NCI-H187 treated with DMSO at 0.1 percent for 48 hours (cell line): ENCODE data around the gene ANKRD60.

ENCODE experiments used
- DNase-seq: peaks from one replicate; lab custom pipeline; 2025; lab: John Stamatoyannopoulos, UW

ANKRD60 gene

DNA sequence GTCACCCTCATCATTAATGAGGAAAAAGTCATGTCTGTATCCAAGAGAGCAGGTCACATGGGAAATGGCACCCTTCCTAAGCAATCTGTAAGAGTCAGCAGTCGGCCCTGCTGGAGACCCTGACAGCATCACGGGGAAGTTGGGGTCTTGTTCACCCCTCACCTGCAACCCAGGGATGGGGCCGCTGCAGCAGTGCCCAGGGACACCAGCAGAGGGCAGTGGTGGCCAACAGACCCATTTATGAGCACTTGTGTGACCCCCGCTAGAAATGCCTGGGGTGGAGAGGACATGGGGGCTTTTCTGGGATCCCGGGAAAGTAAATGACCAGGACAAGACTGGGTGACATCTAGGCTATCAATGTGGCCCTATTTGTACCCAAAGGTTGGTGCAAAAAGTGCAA is 35.9 kb downstream of the ANKRD60 start:
- no peak for DNase-seq

DNA sequence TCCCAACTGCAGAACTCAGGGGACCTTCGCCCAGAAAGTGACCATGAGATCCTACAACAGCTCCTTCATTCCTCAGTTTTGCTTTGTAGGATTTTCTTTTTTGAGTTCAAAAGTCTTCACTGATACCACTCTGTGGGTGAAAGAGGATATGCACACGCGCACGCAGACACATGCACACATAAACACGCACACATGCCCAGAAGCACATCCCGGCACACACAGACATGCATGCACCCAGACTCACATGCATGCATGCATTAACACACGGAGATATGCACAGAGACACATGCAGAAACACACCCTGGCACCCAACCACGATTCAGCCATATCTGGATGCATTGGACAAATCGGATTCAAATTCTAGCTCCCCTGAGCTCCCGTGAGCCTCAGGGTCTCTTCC is 36.4 kb downstream of the ANKRD60 start:
- DNase-seq = no peak

DNA sequence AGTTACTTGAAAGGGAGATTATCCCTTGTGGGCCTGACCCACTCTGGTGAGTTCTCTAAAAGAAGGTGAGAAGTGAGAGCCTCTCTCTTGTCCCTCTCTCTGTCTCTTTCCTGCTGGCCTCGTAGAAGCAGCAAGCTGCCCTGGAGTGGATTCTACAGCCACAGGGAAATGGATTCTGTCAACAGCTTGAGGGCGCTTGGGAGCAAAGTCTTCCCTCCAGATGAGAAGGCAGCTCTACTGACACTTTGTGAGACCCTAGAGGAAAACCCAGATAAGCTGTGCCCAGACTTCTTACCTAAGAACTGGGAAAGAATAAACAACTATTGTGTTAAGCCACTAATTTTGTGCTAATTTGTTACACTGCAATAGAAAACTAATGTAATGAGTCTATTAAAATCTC is 39.9 kb downstream of the ANKRD60 start:
- no peak for DNase-seq

DNA sequence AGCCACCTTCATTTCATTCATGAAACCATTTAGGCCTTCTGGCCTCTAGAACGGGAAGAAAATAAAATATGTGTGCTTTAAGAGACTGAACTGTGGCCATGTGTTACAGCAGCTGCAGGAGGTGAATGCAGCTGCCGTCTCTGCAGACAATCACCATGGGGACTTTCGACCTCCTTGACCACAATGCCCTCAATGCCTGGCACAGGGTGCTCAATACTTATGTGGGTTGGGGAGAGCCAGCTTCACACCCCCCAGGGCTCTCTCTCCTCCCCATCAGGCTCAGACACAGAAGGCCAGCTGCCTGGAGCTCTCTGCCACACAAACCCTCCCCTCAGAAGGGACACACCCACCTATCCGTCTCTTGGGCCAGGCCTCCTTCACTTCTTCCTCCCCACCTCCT is 43.5 kb downstream of the ANKRD60 start:
- no peak for DNase-seq

DNA sequence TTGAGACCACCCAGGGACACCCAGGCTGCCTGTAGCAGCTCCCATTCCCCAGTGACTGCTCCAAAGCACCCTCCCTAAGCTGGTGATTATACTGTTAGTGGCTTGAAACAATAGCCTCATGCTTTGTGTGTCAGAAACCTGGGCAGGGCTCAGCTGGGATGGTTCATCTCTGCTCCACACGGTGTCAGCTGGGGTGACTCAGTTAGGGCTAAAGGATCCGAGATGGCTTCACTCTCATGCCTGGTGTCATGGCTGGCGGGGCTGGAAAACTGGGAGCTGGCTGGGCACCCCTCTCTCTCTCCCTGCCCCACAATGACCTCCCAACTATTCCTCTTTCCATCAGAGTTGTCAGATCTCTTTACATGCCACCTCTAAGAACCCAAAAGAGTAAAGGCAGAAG is 44.4 kb downstream of the ANKRD60 start:
- DNase-seq = no peak

DNA sequence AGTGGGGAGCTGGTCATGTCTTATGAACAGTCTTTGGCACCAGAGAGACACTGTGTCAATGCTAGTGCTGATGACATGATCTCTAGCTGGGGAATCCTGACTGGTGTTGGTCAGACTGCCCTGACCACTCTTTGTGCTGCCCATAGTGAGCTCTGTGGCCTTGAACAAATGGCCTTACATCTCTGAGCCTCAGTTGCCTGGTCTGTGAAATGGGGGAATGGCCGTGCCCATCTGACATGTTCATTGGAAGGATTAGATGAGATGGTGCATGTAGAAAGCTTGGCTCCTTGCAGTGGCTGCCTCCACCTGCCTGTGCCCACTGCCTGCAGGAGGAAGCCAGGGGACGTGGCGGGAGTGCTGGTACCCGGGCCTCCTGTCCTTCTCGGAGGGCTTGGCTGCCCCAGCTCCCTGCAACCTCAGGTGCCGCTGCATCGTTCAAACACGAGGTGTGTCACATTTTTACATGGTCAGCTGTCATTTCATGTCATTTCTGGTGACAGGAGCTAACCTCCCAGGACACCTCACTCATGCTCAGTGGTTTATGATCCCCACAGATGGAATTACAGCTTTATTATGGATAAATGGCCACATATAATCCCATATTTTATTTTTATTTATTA is 45.8 kb downstream of the ANKRD60 start:
- no peak for DNase-seq

DNA sequence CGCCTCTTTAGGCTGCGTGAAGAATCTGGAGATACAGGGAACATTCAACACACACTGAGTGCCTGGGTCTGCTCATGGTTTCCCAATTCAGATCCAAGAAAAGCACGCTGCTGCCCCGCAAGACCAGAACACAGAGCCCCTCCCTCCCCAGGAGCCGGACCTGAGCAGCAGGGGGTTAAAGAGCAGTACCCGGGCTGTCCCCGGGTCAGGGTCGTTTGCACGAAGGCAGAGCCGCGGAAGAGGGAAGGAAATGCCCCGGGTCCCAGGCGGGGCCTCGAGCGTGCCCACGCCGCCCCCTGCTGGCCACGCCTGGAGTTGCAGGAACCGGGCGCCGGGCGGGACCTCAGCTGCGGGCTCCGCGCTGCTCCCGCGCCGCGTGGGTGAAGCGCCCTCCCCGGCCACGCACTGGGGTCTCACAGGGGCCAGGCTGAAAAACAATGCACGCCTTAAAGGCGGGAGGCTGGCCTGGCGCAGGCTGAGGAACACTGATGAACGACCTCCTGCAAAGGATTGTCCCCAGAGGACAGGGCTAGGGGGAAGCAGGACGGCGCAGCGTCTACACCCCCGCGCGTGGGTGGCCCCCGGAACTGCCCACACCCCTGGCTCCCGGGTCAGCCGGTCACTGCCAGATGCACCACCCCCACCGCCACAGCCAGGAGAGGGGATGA is 48.9 kb downstream of the ANKRD60 start:
- no peak for DNase-seq

DNA sequence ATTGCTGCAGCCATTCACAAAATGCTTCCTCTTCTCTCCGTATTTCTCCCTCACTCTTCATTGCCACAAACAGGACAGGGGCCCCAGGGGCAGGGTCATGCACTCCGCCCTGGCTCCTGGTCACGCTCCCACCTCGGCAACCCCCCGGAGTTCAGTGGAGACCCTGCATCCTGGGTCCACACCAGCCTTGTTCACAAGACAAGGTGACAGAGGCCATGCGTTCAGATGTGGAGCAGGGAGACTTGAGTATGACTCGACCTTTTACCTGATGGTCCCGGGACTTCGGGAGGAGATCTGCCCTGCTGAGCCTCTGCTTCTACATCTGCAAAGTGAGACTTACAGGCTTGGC is 49.4 kb downstream of the ANKRD60 start:
- DNase-seq = no peak

DNA sequence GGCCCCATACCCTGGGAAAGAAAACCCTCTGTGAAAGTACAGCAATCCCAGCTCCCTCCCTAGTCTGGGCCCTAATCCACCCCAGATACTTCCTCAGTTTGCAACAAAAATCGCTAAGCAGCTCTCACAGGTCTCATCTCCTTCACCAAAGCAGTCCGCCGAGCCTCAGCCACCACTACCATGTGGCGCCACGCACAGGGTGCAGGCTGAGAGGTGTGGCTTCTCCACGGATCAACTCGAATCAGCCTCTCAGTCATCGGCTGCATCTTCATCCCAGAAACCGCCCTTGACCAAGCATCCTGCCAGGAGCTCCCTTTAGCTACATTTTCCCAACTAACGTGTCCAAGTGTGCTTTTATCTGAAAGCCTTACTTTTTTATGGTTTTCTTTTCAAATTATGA is 50.7 kb downstream of the ANKRD60 start:
- DNase-seq = no peak

DNA sequence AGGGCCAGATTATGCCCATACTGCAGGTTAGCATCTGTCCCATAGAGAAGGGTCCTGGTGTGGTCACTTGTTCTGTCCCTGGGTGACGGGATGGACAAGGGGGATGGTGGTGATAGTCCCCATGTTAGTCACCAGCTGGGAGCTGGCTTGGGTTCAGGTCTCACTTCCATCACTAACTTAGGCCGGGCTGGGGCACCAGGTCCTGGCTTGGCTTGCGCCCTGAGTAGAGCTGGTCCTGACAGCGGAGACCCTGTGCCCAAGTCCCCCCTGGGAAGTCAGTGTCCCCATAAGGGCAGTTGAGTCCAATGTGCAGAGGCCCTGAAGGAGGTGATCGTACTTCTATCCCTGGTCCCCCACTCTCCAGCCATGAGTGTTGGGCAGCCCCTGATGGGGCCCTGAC is 52.6 kb downstream of the ANKRD60 start:
- DNase-seq = no peak

DNA sequence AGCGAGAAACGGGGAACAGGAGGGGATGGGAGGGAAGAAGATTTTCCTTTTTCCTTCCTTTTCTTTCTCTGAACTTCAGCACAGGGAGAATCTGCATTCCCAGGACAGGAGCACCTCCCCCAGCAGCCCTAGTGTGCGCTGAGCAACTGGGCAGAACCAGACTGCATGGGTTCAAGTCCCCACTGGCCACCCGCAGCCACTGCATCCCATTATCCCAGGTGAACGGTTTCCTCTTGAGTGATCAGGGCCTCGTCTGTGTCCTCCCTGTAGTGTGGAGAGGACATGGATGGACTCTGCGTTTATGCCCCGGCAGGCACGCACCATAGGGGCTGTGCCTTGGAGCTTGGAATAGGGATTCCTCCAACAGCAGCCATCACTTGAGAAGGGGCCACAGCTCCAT is 53.0 kb downstream of the ANKRD60 start:
- DNase-seq = no peak

DNA sequence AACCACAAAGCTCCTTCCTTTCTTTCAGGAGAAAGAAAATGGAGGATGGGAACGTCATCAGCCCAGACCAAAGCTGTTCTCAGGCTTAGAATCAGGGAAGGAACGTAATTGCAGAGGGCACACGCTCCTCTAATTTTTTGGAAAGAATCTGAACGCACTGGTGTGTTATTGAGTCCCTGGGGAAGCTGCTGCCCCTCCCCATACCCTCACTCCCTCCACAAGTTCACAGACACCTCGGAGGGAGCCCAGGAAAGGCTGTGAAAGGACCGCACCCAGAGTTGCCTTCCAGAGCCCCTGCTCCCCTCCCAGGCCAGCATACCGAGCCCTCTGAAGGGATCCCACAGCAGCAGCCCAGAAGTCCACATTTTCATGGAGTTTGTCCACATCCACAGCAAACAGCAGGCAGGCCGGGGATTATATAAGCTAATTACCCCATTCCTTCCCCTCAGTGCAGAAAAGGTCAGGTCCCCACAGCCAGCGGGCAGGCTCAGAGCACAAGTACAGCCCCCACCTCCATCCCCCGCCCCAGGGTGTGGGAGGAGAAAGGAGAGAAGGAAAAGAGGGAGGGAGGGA is 53.7 kb downstream of the ANKRD60 start:
- no peak for DNase-seq

DNA sequence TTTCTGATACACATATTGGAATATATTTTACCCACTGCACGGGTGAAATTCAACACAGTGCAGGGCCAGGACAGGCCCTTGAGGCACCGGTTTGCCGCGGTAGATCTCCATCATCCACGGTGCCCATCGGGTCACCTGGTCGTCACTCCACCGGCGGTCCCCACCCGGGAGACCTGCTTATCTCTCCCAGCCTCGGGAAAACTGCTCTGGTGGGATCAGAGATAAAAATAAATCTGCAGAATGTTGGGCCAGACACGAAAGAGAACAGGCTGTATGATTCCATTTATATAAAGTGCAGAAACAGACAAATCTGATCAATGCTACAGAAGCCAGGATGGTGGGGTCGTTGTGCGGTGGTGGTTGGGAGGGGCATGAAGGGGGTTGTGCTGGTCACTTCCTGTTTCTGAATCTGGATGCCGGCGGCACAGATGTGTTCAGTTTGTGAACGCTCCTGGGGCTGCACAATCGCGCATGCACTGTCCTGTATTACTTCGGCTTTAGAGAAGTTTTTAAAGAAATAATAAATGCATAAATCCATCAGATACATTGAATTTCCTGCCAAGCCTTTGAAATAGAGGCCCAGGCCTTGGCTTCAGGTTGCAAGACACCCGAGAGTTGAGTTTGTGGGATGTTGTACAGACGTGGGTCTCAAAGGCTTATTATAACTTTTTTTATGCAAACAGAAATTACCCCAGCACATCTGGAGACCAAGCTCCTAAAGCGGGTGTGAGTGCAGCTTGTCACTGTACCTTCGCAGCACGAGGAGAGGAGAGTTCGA is 54.3 kb downstream of the ANKRD60 start:
- no peak for DNase-seq

DNA sequence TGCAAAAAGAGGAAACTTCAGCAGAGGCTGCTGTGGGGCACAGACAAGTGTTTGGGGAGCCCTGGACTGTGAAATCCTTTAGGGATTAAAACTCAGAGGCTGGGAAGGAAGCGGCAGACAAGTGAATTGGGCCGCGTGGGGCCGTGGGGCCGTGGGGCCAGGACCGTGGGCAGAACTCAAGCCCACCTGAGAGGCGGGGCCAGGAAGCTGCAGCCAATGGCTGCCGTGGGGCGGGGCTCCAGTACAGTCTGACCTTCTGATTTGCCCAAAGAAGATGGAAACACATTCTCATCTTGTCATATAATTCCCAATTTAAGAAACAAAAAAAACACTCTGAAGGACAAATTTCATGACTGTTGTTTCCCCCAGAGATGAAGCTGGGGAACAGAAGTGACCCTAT is 55.4 kb downstream of the ANKRD60 start:
- DNase-seq = no peak

DNA sequence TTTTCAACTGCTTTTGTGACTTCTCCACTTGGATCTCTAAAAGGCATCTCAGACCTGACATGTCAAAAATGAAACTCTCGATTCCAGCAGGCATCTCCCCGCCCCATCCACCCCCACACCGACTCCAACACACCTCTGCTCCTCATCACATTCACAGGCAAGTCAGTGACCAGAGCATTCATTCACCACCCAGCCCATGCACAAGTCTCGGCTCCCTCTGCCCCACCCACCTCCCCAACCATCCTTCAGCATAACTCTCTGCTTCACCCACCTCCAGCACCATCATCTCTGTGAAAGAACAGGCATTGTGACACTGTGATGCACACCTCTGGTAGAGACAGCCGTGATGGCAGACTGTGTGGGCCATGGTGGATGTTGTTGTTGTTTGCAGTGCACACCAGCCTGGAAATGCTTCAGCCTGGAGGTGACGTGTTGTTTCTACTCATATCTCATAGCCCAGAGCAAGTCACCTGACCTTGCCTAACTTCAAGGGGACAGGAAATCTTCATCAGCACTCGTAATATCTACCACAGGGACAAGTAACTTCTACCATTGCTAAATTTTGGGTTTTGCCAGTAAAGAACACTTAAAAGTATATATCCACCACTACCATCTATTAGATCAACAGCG is 56.5 kb downstream of the ANKRD60 start:
- no peak for DNase-seq

DNA sequence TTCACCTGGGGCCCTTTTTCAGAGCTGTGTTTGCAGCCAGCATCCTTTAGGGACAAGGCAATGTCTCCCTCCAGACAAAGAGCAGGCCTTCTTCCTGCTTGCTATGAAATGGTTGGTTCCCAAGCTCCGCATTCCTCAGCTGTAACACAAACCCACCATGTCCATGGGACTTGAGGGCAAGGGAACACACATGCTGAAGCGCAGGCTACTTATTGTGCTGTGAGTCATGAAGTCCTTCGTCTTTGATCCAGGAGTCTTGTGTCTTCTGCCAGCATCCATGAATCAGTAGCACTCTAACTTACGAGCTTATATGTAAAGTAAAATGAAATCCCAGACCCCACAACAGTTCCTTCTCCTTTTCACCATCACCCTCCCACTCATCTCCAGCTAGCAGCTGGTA is 59.0 kb downstream of the ANKRD60 start:
- no peak for DNase-seq

DNA sequence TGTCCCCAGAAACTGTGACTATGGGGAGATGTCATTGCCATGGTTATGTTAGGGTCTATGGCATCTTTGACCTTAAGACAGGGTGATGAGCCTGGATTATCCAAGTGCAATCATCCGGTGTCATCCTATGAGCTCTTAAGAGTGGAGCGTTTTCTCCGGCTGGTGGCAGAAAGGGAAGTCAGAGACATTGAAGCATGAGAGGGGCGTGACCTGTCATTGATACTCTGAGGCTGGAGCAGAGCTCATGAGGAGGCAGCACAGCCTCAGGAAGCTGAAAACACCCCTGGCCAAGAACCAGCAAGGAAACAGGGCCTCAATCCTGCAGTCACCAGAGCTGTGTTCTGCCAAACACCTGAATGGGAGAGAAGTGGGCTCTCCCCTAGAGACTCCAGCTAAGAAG is 59.6 kb downstream of the ANKRD60 start:
- no peak for DNase-seq

DNA sequence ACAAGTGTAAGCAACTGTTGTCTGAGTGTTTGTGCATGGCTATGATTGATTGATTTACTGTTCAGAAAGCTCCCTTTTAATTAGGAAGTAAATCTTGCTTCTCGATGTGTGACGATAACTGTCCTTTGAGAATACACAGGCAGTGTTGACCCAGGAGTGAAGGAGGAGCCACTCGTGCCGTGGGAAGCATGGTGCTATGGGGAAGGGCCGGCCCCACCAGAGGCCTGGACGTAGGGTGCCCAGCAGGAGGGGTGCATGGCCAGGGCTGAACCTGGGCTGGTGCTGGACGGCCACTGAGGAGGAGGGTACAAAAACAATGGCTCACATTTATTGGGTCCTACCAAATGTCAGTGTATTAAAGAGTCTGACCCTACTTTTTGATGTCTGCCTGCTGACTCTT is 60.7 kb downstream of the ANKRD60 start:
- no peak for DNase-seq
